COLO668 (cell line): Measurements from ENCODE around the gene AXIN1.
"Not testable (repeated sequence)": the region's sequence is repeated elsewhere in the genome, so short reads cannot be mapped to it uniquely, and the experiment has no call there.

Experiments
- DNase-seq: peaks from one replicate; lab custom pipeline; 2025; ENCODE audit not compliant: unreplicated experiment; lab: John Stamatoyannopoulos, UW

AXIN1 gene

GRCh38 chr16:354971-355461, 2.5 kb upstream of the AXIN1 start:
- no peak for DNase-seq

DNA sequence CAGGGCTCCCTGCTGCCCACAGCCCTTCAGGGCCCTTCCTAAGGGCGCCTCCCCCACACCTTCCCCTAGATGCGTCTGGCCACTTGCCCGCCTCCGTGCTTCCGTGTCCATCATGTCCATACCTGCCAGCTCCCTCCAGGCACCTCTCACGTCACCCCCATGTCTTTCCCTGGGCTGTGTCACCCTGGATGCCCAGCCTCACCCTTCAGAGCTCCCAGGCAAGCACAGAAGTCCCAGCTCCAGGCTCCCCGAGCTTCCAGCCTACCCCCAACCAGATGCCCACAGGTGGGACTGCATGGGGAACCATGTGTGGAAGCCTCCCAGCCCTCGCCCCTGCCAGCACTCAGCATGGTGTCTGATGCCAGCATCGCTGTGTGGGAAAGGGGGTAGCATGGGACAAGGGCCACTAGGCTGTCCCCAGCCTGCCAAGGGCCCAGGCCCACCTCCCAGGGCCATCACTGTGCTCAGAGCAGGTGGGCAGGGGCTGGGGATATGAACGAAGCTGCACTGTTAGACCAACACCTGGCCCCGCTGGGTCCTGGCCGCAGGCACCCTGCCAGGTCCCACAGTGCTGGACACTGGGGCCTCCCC, 1.9 kb upstream of the AXIN1 start:
- DNase-seq = no peak

GRCh38 chr16:353404-354290, 1.1 kb upstream of the AXIN1 start:
- no peak for DNase-seq

GRCh38 chr16:351804-352520, 561 bp downstream of the AXIN1 start:
- peak; percentile 58 for DNase-seq

- DNase-seq = no peak
Observed at GRCh38 chr16:350203-350602, 2.3 kb downstream of the AXIN1 start.

DNA sequence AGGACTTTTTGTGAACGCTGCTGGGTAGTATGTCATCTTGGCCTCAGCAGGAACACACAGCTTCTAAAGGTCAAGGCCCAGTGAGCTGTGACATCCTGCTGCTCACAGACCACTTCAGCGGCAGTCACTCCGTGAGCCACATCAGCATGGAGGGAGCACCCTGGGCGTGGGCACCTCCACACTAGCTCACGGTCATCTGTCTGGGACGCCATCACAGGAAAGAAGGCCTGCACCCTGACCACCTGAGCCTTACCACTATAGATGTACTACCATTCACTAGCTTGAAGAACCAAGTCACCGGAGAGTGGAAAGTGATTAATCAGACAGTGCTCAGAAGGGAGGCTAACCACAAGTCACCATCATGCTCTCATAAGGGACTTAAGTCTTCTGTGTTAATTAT, 3.3 kb downstream of the AXIN1 start:
- DNase-seq = no peak

DNA sequence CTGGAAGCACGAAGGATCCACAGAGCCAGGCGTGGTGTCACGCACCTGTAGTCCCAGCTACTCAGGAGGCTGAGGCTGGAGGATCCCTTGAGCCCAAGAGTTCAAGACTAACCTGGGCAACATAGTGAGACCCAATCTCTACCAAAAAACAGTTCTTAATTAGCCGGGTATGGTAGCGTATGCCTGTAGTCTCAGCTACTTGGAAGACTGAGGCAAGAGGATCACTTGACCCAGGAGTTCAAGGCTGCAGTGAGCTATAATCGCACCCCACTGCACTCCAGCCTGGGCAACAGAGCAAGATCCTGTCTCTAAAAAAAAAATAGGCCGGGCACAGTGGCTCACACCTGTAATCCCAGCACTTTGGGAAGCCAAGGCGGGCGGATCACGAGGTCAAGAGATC, 4.0 kb downstream of the AXIN1 start:
- DNase-seq = not testable (repeated sequence)

DNA sequence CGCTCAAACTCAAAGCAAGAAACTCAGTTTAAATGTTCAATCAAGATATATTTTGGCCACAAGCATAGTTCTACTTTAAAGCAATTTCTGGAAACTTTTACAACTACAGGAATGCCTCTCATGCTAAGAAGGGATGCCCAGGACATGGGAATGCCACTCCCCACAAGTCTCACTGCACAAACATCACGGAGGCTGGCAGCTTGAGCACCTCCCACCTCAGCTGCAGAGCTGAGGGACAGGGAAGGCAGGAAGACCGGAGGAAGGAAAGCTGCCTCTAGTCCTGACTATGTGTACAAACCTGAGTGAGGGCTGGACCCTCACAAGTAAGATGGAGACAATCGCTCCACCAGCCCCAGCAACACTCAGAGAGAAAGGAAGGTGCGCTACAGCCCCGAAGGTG, 5.3 kb downstream of the AXIN1 start:
- DNase-seq = no peak

DNA sequence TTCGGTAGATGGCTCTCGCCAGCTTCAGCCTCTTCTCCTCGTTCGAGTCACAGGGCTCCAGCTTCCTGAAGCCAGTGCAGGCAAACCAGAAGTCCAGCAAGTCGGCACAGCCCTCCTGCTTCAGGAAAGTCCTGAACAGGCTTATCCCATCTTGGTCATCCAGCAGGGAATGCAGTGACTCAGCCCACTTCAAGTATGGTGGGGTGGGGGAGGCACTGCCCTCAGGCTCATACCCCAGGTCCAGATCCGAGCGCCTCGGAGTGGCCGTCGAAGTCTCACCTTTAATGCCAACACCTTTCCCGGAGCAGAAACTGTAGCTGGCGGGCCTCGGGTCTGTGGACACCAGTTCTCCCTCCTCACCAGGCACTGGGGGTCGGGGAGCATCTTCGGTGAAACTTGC, 5.9 kb downstream of the AXIN1 start:
- no peak for DNase-seq

GRCh38 chr16:345772-346171, 6.8 kb downstream of the AXIN1 start:
- no peak for DNase-seq

DNA sequence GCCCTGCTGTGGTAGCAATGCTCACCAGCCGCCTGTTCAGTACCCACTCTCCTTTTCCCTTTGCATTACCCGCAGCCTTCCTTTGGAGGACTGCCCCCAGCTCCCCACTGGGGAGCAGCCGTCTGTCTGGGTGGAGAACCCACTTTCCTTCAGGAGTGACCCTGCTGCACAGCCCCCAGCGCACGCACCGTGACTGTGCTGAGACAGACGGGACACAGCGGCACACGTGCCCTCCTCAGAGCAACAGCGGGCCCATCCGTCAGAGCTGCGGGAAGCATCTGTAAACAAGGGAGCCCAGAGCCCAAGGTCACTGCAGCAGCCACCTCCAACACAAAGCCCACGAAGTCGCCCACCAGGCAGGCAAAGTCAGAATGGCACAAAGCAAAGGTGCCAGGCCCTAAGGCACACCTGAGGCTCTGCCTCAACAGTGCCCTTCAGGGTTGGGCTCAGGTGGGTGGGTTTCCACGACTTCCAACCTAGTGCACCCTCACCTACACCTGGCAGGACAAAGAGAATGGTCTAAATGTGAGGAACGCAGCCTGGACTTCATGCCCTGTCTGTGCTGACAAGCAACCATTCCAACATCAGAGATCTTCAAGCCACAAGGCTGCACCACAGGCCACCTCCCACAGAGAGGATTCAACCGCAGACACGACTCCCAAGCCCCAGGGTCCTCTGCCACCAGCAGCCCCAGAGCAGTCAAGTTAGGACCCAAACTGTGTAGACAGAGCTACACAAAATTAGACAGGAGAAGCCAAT, 9.9 kb downstream of the AXIN1 start:
- DNase-seq = no peak

DNA sequence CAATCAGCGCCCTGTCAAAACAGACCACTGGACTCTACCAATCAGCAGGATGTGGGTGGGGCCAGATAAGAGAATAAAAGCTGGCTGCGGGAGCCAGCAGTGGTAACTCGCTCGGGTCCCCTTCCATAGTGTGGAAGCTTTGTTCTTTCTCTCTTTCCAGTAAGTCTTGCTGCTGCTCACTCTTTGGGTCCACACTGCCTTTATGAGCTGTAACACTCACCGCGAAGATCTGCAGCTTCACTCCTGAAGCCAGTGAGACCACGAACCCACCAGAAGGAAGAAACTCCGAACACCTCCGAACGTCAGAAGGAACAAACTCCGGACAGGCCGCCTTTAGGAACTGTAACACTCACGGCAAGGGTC, 10.6 kb downstream of the AXIN1 start:
- not testable (repeated sequence) for DNase-seq

GRCh38 chr16:341095-341973, 11.2 kb downstream of the AXIN1 start:
- not testable (repeated sequence) for DNase-seq

DNA sequence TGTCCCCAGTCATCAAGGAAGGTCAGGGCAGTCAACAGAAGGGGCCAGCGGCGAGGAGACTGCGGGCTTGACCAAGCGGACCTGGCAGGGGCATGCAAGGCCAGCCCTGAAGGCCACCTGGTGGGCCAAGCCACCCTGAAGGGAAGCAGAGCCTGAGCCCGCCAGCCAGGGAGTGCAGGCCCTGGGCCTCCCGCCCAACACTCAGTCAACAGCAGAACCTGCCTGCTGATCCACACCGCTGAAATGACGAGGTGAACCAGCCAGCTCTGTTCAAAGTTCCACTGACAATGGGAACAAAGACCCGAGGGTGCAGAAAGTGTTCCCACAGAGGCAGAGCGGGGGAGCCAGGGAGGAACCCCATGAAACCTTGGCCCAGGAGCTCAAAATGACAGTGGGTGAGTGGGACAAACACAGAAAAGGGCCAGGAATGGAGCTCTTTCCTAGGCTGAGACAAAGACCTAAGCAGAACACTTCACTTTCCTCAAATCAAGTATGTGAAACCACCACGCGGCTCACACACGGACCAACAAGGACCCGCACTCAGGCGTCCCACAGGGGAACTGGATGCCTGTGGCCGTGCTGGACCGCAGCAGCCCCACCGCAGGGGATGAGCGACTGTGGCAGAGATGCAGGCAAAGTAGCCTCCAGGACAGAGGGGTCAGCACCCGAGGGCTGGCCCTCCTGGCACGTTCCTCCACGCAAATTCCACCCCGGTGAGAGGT, 12.0 kb downstream of the AXIN1 start:
- no peak for DNase-seq

DNA sequence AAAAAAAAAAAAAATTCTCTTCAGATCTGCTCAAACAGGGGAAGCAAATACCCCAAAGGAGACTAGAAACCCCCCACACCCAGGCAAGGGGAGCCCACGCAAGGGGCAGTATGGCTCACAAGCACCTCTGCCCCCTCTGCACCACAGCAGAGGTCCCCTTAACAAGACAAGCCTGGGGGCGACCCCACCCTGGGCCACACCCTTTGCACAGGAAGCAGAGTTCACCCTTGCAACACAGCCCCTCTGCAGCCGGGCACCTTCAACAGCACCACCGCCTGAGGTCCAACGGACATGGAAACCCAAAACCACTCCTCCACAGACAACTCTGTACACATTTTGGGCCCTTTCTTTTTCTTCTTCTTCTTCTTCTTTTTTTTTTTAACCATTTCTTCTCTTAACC, 12.8 kb downstream of the AXIN1 start:
- no peak for DNase-seq

- no peak for DNase-seq
Observed at GRCh38 chr16:337975-338575, 14.4 kb downstream of the AXIN1 start.

GRCh38 chr16:337437-337836, 15.1 kb downstream of the AXIN1 start:
- peak; percentile 32 for DNase-seq

GRCh38 chr16:336269-336668, 16.3 kb downstream of the AXIN1 start:
- DNase-seq = no peak
